ENCODE data around the gene C9orf152.
"Not testable (repeated sequence)": the region's sequence is repeated elsewhere in the genome, so short reads cannot be mapped to it uniquely, and the experiment has no call there.

Gene C9orf152

DNA sequence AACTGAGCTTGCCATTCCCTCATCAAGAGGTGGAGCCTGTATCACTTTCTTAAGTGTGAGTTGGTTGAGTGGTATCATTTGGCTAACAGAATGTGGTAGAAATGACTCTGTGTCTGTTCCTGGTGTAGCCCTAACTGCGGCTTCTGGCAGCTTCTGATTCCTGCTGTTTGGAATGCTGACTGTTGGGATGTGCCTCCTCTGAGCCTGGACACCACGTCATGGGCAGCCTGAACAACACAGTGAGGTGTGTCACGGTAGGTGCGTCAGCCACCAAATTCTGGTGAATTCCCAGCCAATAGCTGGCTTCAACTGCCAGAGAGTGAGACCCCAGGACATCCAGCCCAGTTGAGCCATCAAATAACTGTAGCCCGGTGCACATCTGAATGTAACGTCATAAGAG, 6.1 kb upstream of the C9orf152 start:
- Histone ChIP-seq H3K27me3 (ENCODE audit: insufficient read depth, poor library complexity, severe bottlenecking) (no peaks in the 10 kb centered on the region), H3K4me3 (replicated peaks; ENCODE audit: insufficient read depth, low read length) (no peak overlapping the region), H3K27ac (replicated peaks) (no peak overlapping the region)
- TF ChIP-seq, protein P1, sequence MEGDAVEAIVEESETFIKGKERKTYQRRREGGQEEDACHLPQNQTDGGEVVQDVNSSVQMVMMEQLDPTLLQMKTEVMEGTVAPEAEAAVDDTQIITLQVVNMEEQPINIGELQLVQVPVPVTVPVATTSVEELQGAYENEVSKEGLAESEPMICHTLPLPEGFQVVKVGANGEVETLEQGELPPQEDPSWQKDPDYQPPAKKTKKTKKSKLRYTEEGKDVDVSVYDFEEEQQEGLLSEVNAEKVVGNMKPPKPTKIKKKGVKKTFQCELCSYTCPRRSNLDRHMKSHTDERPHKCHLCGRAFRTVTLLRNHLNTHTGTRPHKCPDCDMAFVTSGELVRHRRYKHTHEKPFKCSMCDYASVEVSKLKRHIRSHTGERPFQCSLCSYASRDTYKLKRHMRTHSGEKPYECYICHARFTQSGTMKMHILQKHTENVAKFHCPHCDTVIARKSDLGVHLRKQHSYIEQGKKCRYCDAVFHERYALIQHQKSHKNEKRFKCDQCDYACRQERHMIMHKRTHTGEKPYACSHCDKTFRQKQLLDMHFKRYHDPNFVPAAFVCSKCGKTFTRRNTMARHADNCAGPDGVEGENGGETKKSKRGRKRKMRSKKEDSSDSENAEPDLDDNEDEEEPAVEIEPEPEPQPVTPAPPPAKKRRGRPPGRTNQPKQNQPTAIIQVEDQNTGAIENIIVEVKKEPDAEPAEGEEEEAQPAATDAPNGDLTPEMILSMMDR (IDR thresholded peaks at IDR 0.05; ENCODE audit: insufficient read depth, low read length): no peak
- TF ChIP-seq, protein P2, sequence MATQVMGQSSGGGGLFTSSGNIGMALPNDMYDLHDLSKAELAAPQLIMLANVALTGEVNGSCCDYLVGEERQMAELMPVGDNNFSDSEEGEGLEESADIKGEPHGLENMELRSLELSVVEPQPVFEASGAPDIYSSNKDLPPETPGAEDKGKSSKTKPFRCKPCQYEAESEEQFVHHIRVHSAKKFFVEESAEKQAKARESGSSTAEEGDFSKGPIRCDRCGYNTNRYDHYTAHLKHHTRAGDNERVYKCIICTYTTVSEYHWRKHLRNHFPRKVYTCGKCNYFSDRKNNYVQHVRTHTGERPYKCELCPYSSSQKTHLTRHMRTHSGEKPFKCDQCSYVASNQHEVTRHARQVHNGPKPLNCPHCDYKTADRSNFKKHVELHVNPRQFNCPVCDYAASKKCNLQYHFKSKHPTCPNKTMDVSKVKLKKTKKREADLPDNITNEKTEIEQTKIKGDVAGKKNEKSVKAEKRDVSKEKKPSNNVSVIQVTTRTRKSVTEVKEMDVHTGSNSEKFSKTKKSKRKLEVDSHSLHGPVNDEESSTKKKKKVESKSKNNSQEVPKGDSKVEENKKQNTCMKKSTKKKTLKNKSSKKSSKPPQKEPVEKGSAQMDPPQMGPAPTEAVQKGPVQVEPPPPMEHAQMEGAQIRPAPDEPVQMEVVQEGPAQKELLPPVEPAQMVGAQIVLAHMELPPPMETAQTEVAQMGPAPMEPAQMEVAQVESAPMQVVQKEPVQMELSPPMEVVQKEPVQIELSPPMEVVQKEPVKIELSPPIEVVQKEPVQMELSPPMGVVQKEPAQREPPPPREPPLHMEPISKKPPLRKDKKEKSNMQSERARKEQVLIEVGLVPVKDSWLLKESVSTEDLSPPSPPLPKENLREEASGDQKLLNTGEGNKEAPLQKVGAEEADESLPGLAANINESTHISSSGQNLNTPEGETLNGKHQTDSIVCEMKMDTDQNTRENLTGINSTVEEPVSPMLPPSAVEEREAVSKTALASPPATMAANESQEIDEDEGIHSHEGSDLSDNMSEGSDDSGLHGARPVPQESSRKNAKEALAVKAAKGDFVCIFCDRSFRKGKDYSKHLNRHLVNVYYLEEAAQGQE (IDR thresholded peaks at IDR 0.05; ENCODE audit: insufficient replicate concordance, low read depth): no peak
- TF ChIP-seq GABPA (IDR thresholded peaks at IDR 0.05; ENCODE audit: low read depth) (no peak), SPI1 (IDR thresholded peaks at IDR 0.05; ENCODE audit: borderline replicate concordance, low read depth) (no peak), POLR2AphosphoS5 (IDR thresholded peaks at IDR 0.05; ENCODE audit: low read depth) (no peak)
- DNase-seq (ENCODE audit: low read depth in 1 of 2, low spot score in 1 of 2): no peak

DNA sequence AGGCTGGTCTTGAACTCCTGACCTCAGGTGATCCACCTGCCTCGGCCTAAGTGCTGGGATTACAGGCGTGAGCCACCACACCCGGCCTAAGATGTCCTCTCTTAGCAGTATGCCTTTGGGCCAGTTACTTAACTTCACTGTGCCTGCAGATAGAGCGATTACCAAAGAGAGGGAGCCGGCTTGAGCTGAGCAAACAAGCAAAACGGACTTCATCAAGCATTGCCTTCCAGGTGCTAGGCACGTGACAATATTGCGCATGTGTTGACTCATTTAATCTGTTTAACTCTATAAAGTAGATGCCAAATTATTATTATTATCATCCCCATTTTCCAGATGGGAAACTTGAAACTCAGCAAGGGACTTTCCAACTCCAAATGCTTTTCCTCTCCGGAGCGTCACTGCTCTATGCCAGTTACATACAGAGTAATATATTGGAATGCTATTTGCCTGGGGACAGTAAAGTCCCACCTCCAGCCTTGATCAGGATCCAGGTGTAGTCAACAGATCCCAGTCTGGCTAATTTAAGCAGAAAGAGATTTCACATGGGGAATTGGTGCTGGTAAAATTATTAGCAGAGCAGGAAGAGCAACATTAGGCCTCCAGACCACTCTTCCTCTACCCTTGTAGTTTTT, 5.6 kb upstream of the C9orf152 start:
- TF ChIP-seq GABPA (IDR thresholded peaks at IDR 0.05; ENCODE audit: low read depth): no peak
- DNase-seq (ENCODE audit: low read depth in 1 of 2, low spot score in 1 of 2): no peak
- H3K27me3 ChIP-seq (ENCODE audit: insufficient read depth, poor library complexity, severe bottlenecking): no peaks in the 10 kb centered on the region
- H3K27ac ChIP-seq (replicated peaks): no peak overlapping the region
- no peak overlapping the region for H3K4me3 ChIP-seq (replicated peaks; ENCODE audit: insufficient read depth, low read length)

DNA sequence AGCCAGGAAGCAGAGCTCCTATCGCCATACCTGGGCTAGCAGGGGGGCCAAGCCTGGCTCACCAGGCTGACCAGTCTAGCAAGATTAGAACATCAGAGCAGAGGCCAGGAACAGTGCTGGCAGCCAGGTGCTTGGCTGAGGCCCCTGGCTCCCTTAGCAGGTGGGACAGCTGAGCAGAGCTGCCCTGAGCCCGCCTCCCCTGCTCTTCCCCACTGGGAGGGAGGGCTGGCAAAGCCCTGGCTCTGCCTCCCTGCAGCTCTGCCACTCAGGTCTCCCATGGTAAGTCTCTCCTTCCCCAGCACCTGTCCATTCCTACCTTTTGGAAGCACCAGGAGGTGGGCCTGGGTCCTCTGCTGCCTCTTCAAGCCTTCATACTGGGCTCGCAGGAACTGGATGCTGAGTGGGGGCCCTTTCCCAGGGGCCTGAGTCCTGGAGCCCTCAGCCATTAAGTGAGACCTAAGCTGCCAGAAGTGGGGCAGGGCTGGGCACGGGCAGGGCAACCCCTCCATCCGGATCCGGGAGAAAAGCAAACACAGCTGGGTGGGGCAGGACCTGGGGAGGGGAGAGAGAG, 803 bp downstream of the C9orf152 start:
- Histone ChIP-seq H3K27me3 (ENCODE audit: insufficient read depth, poor library complexity, severe bottlenecking) (no peaks in the 10 kb centered on the region), H3K4me3 (replicated peaks; ENCODE audit: insufficient read depth, low read length) (no peak overlapping the region), H3K27ac (replicated peaks) (no peak overlapping the region)
- TF ChIP-seq GABPA (IDR thresholded peaks at IDR 0.05; ENCODE audit: low read depth) (no peak), SPI1 (IDR thresholded peaks at IDR 0.05; ENCODE audit: borderline replicate concordance, low read depth) (no peak), POLR2AphosphoS5 (IDR thresholded peaks at IDR 0.05; ENCODE audit: low read depth) (no peak)
- TF ChIP-seq, protein P2 (IDR thresholded peaks at IDR 0.05; ENCODE audit: insufficient replicate concordance, low read depth): no peak
- TF ChIP-seq, protein P1 (IDR thresholded peaks at IDR 0.05; ENCODE audit: insufficient read depth, low read length): no peak
- DNase-seq (ENCODE audit: low read depth in 1 of 2, low spot score in 1 of 2): no peak

- TF ChIP-seq, protein P1 (IDR thresholded peaks at IDR 0.05; ENCODE audit: insufficient read depth, low read length): no peak
- TF ChIP-seq, protein P2 (IDR thresholded peaks at IDR 0.05; ENCODE audit: insufficient replicate concordance, low read depth): no peak
- no peak for TF ChIP-seq GABPA (IDR thresholded peaks at IDR 0.05; ENCODE audit: low read depth)
- no peak for TF ChIP-seq SPI1 (IDR thresholded peaks at IDR 0.05; ENCODE audit: borderline replicate concordance, low read depth)
- TF ChIP-seq POLR2AphosphoS5 (IDR thresholded peaks at IDR 0.05; ENCODE audit: low read depth): no peak
- H3K27ac ChIP-seq (replicated peaks): no peak overlapping the region
- DNase-seq (ENCODE audit: low read depth in 1 of 2, low spot score in 1 of 2): no peak
Observed at GRCh38 chr9:110206389-110206788, 1.6 kb downstream of the C9orf152 start.

DNA sequence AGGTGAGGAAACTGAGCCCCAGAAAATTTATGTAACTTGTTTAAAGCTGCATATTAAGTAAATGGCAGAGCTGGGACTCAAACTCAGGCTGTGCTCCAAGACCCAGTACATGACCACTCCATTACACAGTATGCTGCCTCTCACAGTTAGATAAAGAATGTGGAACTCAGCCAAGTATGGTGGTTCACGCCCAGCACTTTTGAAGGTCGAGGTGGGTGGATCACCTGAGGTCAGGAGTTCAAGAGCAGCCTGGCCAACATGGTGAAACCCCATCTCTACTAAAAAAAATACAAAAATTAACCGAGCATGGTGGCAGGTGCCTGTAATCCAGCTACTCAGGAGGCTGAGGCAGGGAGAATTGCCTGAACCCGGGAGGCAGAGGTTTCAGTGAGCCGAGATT, 2.3 kb downstream of the C9orf152 start:
- H3K4me3 ChIP-seq (replicated peaks; ENCODE audit: insufficient read depth, low read length): not testable (repeated sequence)

More at GRCh38 chr9:110206389-110206788, 1.6 kb downstream of the C9orf152 start:
- Histone ChIP-seq H3K4me3 (replicated peaks; ENCODE audit: insufficient read depth, low read length) (no peak overlapping the region), H3K27me3 (ENCODE audit: insufficient read depth, poor library complexity, severe bottlenecking) (no peaks in the 10 kb centered on the region)

More for the DNA sequence above, 2.3 kb downstream of the C9orf152 start:
- DNase-seq (ENCODE audit: low read depth in 1 of 2, low spot score in 1 of 2); H3K27ac ChIP-seq (replicated peaks); H3K27me3 ChIP-seq (ENCODE audit: insufficient read depth, poor library complexity, severe bottlenecking): not testable (repeated sequence)

All from HL-60 (cell line).